DOHH2 (cell line): ENCODE results near the gene YIF1A.

Experiments used
- H3F3A ChIP-seq: fragments of 200-600 bp; sonication (generic), shearing (Covaris generic); 2 replicates; pipeline ENCODE4 v1.6.0; 2016; ENCODE audit warnings: antibody characterized with exemption, mild to moderate bottlenecking; ENCODE audit not compliant: control insufficient read depth, insufficient read depth
- H3K27ac ChIP-seq: fragments of 200-600 bp; sonication (generic); 2 replicates; pipeline ENCODE4 v1.5.1; 2014; ENCODE audit warnings: low read depth, mild to moderate bottlenecking, low read length, moderate library complexity
- H3K27me3 ChIP-seq: fragments of 200-600 bp; sonication (generic); 2 replicates; pipeline ENCODE4 v1.6.1; 2014; ENCODE audit warnings: mild to moderate bottlenecking, low read length, mixed read lengths; ENCODE audit not compliant: control insufficient read depth
- H3K36me3 ChIP-seq: fragments of 200-600 bp; sonication (generic); 2 replicates; pipeline ENCODE4 v1.6.1; 2014; ENCODE audit warnings: mild to moderate bottlenecking, low read length, moderate library complexity, mixed read lengths; ENCODE audit not compliant: control insufficient read depth
- H3K4me1 ChIP-seq: fragments of 200-600 bp; sonication (generic); 2 replicates; pipeline ENCODE4 v1.6.1; 2014; ENCODE audit warnings: mild to moderate bottlenecking, low read length, mixed read lengths; ENCODE audit not compliant: control insufficient read depth
- H3K4me2 ChIP-seq: fragments of 200-600 bp; sonication (generic); 2 replicates; pipeline ENCODE4 v1.6.0; 2014; ENCODE audit warnings: mild to moderate bottlenecking, low read length, moderate library complexity
- H3K4me3 ChIP-seq: fragments of 200-600 bp; sonication (generic); 2 replicates; pipeline ENCODE4 v1.5.1; 2014; ENCODE audit warnings: mild to moderate bottlenecking, low read length, mixed read lengths
- H3K79me2 ChIP-seq: fragments of 200-600 bp; sonication (generic); 2 replicates; pipeline ENCODE4 v1.6.1; 2014; ENCODE audit warnings: mild to moderate bottlenecking, low read length, mixed read lengths; ENCODE audit not compliant: control insufficient read depth
- H3K9me2 ChIP-seq: fragments of 200-600 bp; sonication (generic); replicated peaks from 2 replicates; pipeline ENCODE4 v1.6.1; 2014; ENCODE audit warnings: mild to moderate bottlenecking, low read length, mixed read lengths; ENCODE audit not compliant: control insufficient read depth
- H3K9me3 ChIP-seq: fragments of 200-600 bp; sonication (generic); 2 replicates; pipeline ENCODE4 v1.6.1; 2014; ENCODE audit warnings: antibody characterized with exemption, low read length, mixed read lengths; ENCODE audit not compliant: control insufficient read depth, insufficient read depth
- H4K20me1 ChIP-seq: fragments of 200-600 bp; sonication (generic); 2 replicates; pipeline ENCODE4 v1.6.0; 2014; ENCODE audit warnings: low read depth, mild to moderate bottlenecking, antibody characterized with exemption, low read length, moderate library complexity; ENCODE audit not compliant: control insufficient read depth, insufficient read depth
- EZH2phosphoT487 ChIP-seq: fragments of 200-600 bp; sonication (generic); IDR thresholded peaks from 2 replicates; pipeline ENCODE4 v1.6.1; 2017; ENCODE audit warnings: borderline replicate concordance, mild to moderate bottlenecking, antibody characterized with exemption, low read length, moderate library complexity, mixed read lengths
- TF ChIP-seq, protein P1 (sequence below): fragments of 200-600 bp; sonication (generic); IDR thresholded peaks from one replicate; pipeline ENCODE4 v1.5.1; 2014; ENCODE audit warnings: antibody characterized with exemption, mild to moderate bottlenecking, low read depth, low read length; ENCODE audit not compliant: poor library complexity, severe bottlenecking

The YIF1A gene

DNA sequence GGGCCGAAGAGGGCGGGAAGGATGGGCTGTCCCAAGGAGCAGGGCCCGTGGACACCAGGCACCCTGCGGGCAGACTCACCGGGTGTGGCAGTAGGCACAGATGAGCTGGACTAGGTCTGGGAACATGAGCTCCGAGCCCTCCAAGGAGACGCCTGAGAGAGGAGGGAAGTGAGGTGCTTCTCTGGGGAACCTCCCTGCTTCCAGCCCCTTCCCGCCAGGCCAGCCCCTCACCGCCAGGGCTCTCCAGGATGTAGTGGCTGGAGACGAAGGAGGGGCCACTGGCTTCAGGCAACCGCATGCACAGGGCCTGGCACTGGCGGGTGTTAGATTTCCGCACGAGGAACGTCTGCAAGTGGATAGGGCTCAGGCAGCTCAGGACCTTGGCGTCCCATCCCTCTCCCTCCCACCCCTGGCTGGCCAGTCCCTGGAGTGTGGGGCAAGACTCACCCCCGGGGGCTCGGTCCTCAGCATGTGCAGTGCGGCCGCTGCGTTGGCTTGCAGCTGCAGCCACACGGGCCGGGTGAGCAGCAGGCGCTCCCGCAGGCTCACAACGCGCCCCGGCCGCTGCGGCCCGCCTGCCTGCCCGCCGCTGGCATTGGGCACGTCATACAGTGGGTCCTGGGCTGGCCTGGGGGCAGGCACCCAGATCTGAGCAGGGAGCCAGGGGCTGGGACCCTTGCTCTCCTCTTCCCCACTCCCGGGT lies 46.7 kb upstream of the YIF1A start:
- H3K36me3 ChIP-seq, result peaks cover 31% of the 10 kb centered on the region
- H3F3A ChIP-seq, result no peaks in the 10 kb centered on the region
- H3K27ac ChIP-seq, result no peak overlapping the region
- no peaks in the 10 kb centered on the region for H4K20me1 ChIP-seq
- H3K4me3 ChIP-seq, result no peak overlapping the region
- no peak for TF ChIP-seq EZH2phosphoT487
- TF ChIP-seq, protein P1, sequence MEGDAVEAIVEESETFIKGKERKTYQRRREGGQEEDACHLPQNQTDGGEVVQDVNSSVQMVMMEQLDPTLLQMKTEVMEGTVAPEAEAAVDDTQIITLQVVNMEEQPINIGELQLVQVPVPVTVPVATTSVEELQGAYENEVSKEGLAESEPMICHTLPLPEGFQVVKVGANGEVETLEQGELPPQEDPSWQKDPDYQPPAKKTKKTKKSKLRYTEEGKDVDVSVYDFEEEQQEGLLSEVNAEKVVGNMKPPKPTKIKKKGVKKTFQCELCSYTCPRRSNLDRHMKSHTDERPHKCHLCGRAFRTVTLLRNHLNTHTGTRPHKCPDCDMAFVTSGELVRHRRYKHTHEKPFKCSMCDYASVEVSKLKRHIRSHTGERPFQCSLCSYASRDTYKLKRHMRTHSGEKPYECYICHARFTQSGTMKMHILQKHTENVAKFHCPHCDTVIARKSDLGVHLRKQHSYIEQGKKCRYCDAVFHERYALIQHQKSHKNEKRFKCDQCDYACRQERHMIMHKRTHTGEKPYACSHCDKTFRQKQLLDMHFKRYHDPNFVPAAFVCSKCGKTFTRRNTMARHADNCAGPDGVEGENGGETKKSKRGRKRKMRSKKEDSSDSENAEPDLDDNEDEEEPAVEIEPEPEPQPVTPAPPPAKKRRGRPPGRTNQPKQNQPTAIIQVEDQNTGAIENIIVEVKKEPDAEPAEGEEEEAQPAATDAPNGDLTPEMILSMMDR, result no peak
- no peaks in the 10 kb centered on the region for H3K9me2 ChIP-seq
- H3K79me2 ChIP-seq, result no peaks in the 10 kb centered on the region
- H3K9me3 ChIP-seq, result no peaks in the 10 kb centered on the region
- no peaks in the 10 kb centered on the region for H3K27me3 ChIP-seq
- no peak overlapping the region for H3K4me2 ChIP-seq
- H3K4me1 ChIP-seq, result peaks cover 9% of the 10 kb centered on the region

DNA sequence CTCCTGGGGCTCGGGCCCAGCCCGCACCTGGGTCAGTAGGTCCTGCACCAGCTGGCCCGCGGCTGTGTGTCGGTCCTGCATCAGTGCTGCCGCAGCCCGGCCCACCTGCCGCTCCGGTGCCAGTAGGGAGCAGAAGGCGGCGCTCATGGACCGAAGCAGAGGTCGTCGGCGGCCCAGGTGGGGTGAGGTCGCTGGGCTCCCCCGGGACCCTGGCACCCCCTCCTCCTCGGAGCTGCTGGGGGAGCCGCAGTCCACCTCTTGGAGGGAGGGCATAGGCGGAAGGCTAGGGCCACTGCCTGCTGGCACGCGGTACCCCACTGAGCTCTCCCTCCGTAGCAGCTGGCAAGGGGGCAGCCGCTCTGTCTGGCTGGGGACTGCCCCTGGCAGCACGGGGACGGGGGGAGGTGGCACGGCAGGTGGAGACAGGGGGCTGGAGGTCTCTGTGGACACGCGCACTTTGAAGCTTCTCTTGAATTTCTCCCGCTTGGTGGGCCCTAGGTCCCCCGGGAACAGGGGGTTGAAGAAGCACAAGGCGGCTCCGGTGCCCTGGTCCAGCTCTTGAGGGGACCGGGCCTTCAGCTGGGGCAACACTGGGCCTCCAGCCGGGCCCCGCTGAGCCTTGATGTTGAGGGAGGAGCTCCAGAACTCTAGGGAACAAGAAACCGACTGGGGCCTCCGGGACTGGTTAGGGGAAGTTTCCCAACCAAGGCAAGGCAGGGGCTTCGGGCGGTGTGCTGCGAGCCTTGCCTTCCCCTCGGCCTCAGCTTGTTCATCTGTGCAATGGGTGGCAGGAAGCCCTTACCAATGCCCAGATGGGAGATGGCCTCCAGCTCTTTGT lies 45.9 kb upstream of the YIF1A start:
- Histone ChIP-seq H3K4me3 (no peak overlapping the region), H3K9me2 (no peaks in the 10 kb centered on the region), H3K79me2 (no peaks in the 10 kb centered on the region), H3K9me3 (no peaks in the 10 kb centered on the region), H3K27ac (no peak overlapping the region), H3K4me1 (peaks cover 9% of the 10 kb centered on the region), H3K4me2 (no peak overlapping the region), H3F3A (no peaks in the 10 kb centered on the region), H3K36me3 (peaks cover 26% of the 10 kb centered on the region), H4K20me1 (no peaks in the 10 kb centered on the region), H3K27me3 (no peaks in the 10 kb centered on the region)
- TF ChIP-seq, protein P1, result no peak
- no peak for TF ChIP-seq EZH2phosphoT487

DNA sequence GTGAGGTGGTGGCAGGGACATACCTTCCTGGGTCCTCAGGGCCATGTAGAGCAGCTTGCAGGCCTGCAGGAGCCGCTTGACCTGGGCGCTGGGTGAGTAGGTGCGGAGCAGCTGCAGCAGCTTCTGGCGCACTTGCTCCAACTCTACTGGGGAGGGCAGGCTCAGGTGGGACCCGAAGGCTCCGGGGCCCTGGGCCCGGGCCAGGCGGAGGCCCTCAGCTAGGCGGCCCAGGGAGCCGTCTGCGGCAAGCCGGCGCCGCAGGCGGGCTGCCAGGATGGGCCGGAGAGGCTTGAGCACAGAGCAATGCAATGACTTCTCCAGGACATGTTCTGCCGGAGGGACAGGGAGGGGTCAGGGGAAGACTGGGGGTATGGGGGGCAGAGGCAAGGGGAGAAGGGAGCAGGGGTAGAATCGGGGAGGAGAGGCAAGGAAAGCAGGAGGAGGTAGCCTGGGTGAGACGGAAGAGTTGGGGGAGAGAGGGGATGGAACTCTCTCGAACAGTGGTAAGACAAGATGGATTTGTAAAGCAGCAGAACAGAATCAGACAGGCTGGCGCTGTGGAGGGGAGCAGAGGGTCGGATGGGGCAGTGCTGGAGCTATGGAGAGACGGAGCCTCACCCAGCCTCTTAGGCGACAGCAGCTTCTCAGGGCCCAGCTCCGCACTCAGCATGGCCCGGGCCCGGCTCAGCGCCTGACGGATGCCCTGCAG lies 45.1 kb upstream of the YIF1A start:
- Histone ChIP-seq H3K27me3 (no peaks in the 10 kb centered on the region), H3K9me2 (no peaks in the 10 kb centered on the region), H3K4me1 (peaks cover 10% of the 10 kb centered on the region), H3F3A (no peaks in the 10 kb centered on the region), H3K79me2 (no peaks in the 10 kb centered on the region), H3K36me3 (peaks cover 18% of the 10 kb centered on the region), H3K27ac (no peak overlapping the region), H4K20me1 (no peaks in the 10 kb centered on the region), H3K4me3 (no peak overlapping the region), H3K9me3 (no peaks in the 10 kb centered on the region), H3K4me2 (no peak overlapping the region)
- TF ChIP-seq, protein P1, result no peak
- TF ChIP-seq EZH2phosphoT487, result no peak
